Measurements from ENCODE around the gene UBE2S. TPM values are rescaled to one million over a fixed set of nuclear protein-coding genes. Genes with fewer than 3 reads are reported as not detected.

Gene UBE2S
- total RNA-seq, 1 experiment from 2014 or later = 393 TPM

DNA sequence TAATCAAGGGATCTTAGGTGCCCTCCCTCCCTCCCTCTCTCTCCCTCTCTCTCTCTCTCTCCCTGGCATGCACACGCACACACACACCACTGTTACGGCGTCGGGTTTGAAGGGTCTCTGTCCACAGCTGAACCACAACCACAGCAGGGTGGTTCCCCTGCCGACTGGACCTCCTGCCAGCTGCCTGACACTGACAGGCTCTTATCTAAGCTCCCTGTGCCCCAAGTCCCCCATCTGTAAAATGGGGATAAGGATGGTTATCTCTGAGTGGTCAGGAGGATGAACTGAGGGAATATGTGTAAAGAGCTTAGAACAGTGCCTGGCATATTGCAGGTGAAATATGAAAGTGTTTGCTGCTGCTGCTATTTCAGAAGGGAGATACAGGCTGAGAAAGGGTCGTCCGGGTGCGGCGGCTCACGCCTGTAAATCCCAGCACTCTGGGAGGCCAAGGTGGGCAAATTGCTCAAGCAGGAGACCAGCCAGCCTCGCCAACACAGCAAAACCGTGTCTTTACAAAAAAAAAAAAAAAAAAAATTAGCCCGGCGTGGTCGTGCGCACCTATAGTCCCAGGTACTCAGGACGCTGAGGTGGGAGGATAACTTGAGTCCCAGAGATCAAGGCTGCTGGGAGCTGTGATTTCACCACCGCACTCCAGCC is 36.4 kb upstream of the UBE2S start:
- Mint-ChIP-seq H3K27ac (no peak overlapping the region), H3K4me3 (peak overlapping the region in 1 of 2 experiments; percentile 89; a peak in 3 of 5 replicates), H3K36me3 (ENCODE audit: insufficient read depth in 1 of 3, low read depth in 3 of 3) (no peaks in the 10 kb centered on the region; a peak in 1 of 7 replicates), H3K27me3 (ENCODE audit: low read depth) (peaks cover 33% of the 10 kb centered on the region), H3K9me3 (peaks cover 0 to 5% of the 10 kb centered on the region in 2 experiments; a peak in 3 of 5 replicates), H3K4me1 (peaks cover 13 to 28% of the 10 kb centered on the region in 2 experiments)
- H4K8ac ChIP-seq (replicated peaks; ENCODE audit: insufficient read length, low read depth, low read length) = no peak overlapping the region
- H2BK120ac ChIP-seq (ENCODE audit: low read depth, low read length, poor library complexity, severe bottlenecking) = no peak overlapping the region
- no peak overlapping the region for H2BK20ac ChIP-seq (ENCODE audit: low read depth, low read length, poor library complexity, severe bottlenecking)
- no peaks in the 10 kb centered on the region for H3K79me1 ChIP-seq (ENCODE audit: insufficient read depth, low read depth, low read length, poor library complexity, severe bottlenecking)
- H3K9ac ChIP-seq (ENCODE audit: extremely low read depth, insufficient read length, low read length) = no peak overlapping the region
- no peak overlapping the region for H3T11ph ChIP-seq (ENCODE audit: low read length)
- no peaks in the 10 kb centered on the region for H4K20me1 ChIP-seq (ENCODE audit: control insufficient read depth, insufficient read depth, insufficient read length)
- TF ChIP-seq, protein P1, sequence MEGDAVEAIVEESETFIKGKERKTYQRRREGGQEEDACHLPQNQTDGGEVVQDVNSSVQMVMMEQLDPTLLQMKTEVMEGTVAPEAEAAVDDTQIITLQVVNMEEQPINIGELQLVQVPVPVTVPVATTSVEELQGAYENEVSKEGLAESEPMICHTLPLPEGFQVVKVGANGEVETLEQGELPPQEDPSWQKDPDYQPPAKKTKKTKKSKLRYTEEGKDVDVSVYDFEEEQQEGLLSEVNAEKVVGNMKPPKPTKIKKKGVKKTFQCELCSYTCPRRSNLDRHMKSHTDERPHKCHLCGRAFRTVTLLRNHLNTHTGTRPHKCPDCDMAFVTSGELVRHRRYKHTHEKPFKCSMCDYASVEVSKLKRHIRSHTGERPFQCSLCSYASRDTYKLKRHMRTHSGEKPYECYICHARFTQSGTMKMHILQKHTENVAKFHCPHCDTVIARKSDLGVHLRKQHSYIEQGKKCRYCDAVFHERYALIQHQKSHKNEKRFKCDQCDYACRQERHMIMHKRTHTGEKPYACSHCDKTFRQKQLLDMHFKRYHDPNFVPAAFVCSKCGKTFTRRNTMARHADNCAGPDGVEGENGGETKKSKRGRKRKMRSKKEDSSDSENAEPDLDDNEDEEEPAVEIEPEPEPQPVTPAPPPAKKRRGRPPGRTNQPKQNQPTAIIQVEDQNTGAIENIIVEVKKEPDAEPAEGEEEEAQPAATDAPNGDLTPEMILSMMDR (conservative IDR thresholded peaks at IDR 0.05) = no peak
- H3K4me1 ChIP-seq (ENCODE audit: insufficient read depth, low read length) = 0 out of 2 replicates have a peak, but pooled peaks cover 2% of the 10 kb centered on the region
- H2AK5ac ChIP-seq (ENCODE audit: insufficient read length, low read length) = no peak overlapping the region
- H3K27ac ChIP-seq (ENCODE audit: insufficient read length, low read depth, low read length) = no peak overlapping the region
- H3K9me3 ChIP-seq (ENCODE audit: control insufficient read depth, low read depth, low read length) = no peaks in the 10 kb centered on the region
- no peak overlapping the region for H3K18ac ChIP-seq (ENCODE audit: insufficient read length, low read depth, low read length)
- H3K4me2 ChIP-seq (ENCODE audit: insufficient read depth, insufficient read length, low read length) = peak overlapping the region; percentile 69
- no peak overlapping the region for H4K91ac ChIP-seq (ENCODE audit: insufficient read length, low read depth, low read length)
- H3K56ac ChIP-seq (ENCODE audit: insufficient read length, low read depth, low read length) = no peak overlapping the region
- no peak overlapping the region for H4K5ac ChIP-seq (ENCODE audit: insufficient read length, low read depth, low read length)
- H3K23me2 ChIP-seq (ENCODE audit: insufficient read length, low read depth, low read length, poor library complexity, severe bottlenecking) = peaks cover 21% of the 10 kb centered on the region
- H2BK5ac ChIP-seq (ENCODE audit: insufficient read length, low read length) = no peak overlapping the region
- no peak for DNase-seq
- peaks cover 49% of the 10 kb centered on the region for H3K27me3 ChIP-seq (ENCODE audit: insufficient read depth, low read length)
- H3K14ac ChIP-seq (ENCODE audit: insufficient read depth, low read length) = no peak overlapping the region
- no CpG with 5 or more reads among the region's 18 CpGs for WGBS (ENCODE audit: extremely low coverage, insufficient read length, low lambda C conversion rate)
- no peak overlapping the region for H2BK15ac ChIP-seq (ENCODE audit: low read depth, low read length)
- no peak overlapping the region for H2BK12ac ChIP-seq (ENCODE audit: insufficient read length, low read depth, low read length)
- no peak overlapping the region for H3K23ac ChIP-seq (ENCODE audit: insufficient read length, low read depth, low read length)
- no peak overlapping the region for H2AFZ ChIP-seq (ENCODE audit: low read length)
- H3K79me2 ChIP-seq (ENCODE audit: insufficient read depth, low read length) = no peaks in the 10 kb centered on the region
- no peak overlapping the region for H3K4ac ChIP-seq (ENCODE audit: low read depth, low read length)
